Prostate gland (tissue), 2 donors: ENCODE results near the gene THSD8.

Experiments
- POLR2A ChIP-seq: fragments of 450-650 bp; IDR thresholded peaks from one replicate; pipeline ENCODE4 v1.6.1; 2016; ENCODE audit warnings: antibody characterized with exemption, mild to moderate bottlenecking
- POLR2AphosphoS5 ChIP-seq: sonication (generic); formaldehyde crosslinking; IDR thresholded peaks from one replicate; pipeline ENCODE4 v1.6.1; 2017; ENCODE audit warnings: antibody characterized with exemption
- TF ChIP-seq, protein P1 (sequence below), 4 experiments: fragments of 200-600 bp in 2 of 4; fragments of 450-650 bp in 2 of 4; sonication (generic) in 2 of 4; IDR thresholded peaks; 1 replicate in 3 of 4; 2 replicates in 1 of 4; pipeline ENCODE4 v1.5.1; 2016 to 2019; ENCODE audit warnings: antibody characterized with exemption in 4 of 4, mild to moderate bottlenecking in 2 of 4, moderate library complexity in 2 of 4

DNA sequence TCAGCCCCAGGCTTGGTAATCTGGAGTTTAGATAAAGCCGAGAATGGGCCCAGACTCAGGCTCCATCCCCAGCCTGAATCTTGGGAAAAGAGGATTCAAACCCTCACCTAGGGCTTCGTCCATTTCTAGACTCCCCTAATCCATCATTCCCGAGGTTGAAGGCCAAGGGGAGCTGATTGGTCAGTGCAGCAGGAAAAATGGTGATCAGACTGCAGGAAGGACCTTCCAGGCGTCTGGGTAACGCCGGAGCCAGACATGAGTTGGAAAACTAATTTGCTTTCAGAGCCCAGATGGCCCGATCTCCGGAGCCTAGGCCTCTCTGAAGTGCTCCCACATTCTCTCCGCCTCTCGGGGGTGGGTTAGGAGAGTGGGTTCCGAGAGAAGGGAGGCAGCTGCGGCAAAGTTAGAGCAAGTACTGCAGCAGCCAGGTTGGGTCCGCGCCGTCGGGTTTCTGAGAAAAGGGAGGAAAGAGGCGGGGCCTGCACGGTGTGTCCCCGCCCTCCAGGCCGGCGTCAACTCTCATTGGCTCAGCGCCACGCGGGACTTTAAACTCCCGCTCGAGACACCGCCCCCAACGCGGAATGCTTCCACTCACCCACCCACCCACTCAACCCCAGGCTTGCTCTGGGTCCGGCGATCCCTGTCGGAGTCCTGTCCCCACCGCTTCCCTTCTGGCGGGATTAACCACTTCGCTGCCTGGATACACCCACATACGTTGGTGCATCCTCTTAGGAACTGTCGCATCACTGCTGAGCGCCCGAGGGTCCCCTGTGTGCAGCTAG is 33.3 kb downstream of the THSD8 start:
- TF ChIP-seq, protein P1, sequence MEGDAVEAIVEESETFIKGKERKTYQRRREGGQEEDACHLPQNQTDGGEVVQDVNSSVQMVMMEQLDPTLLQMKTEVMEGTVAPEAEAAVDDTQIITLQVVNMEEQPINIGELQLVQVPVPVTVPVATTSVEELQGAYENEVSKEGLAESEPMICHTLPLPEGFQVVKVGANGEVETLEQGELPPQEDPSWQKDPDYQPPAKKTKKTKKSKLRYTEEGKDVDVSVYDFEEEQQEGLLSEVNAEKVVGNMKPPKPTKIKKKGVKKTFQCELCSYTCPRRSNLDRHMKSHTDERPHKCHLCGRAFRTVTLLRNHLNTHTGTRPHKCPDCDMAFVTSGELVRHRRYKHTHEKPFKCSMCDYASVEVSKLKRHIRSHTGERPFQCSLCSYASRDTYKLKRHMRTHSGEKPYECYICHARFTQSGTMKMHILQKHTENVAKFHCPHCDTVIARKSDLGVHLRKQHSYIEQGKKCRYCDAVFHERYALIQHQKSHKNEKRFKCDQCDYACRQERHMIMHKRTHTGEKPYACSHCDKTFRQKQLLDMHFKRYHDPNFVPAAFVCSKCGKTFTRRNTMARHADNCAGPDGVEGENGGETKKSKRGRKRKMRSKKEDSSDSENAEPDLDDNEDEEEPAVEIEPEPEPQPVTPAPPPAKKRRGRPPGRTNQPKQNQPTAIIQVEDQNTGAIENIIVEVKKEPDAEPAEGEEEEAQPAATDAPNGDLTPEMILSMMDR (IDR thresholded peaks at IDR 0.05): no peak
- TF ChIP-seq POLR2AphosphoS5 (no peak), POLR2A (no peak)
